GM21737 (cell line): ENCODE results near the gene NAPSA.

Source experiments
- ATAC-seq: cut with Tn5 transposase; IDR thresholded peaks from one replicate; pipeline ENCODE4 v1.9.1; 2021; ENCODE audit warnings: mild to moderate bottlenecking, moderate library complexity; ENCODE audit not compliant: unreplicated experiment

The NAPSA gene

DNA sequence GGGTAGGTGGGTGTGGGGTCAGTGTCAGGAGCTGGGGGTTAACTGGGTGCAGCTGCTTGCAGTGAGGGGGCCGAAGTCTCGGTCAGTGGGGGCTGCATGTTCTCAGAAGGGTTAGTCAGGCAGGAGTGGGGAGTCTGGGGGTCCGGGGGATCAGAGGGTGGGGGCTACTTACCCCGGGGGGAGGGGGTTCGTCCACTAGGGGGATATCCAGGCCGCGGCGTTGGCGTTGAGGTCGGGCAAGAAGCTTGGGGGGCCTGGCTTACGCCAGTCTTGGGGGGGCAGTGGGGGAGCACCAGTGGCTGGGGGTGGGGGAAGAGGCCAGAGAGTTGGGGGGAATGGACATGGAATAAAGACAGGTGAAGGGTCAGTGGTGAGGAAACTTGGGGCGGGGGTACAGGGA, 45.4 kb downstream of the NAPSA start:
- ATAC-seq, result no peak

DNA sequence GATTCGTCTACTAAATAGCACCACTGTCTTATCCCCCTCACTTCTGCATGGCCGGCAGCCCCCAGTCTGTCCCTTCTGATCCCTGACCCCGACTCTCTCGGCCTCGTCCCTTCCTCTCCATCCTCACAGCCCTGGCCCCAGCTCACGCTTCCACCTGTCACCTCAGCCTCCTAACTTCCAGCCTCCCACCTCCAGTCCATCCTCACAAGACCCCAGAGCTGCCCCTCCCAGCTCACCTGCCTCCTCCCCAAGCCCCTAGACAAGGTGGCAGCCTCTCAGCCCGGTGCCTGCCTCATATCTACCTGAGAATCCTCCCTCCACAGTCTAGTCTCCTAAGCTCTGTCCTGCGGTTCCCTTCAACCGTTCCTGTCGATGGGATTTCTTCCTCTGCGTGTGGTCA, 46.3 kb downstream of the NAPSA start:
- ATAC-seq, result no peak

DNA sequence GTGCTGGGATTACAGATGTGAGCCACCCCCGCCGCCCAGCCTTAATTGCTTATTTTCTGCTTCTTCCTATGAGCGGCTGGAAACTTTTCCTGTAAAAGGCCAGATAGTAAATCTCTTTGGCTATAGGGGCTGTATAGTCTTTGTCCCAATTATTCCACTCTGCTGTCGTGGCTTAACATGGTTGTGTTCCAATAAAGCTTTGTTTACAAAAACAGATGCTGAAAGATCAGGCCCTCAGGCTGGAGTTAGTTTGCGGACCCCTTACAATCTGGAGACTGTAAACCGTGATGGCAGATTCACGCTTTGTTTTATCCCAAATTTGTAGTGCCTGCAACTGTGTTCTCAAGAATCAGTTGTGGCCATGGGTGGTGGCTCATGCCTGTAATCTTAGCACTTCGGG, 47.0 kb downstream of the NAPSA start:
- no peak for ATAC-seq

DNA sequence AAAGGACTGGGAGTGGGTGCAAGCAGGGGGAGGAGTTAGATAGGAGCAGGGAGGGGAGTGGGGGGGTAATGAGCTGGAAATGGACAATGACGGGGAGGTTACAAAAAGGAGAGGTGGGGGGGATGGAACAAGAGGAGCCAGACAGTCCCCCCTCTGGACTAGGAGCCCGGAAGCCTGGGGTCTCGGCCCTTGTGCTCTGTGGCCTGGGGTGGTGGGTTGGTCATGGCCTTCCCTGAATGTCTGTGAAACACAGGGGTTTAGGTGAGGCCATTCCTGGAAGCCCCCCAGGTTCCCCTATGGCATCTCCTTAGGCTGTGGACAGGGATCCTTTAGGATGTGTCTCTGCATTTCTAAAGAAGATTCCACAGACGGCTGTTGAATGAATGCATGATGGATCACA, 48.3 kb downstream of the NAPSA start:
- ATAC-seq, result no peak

DNA sequence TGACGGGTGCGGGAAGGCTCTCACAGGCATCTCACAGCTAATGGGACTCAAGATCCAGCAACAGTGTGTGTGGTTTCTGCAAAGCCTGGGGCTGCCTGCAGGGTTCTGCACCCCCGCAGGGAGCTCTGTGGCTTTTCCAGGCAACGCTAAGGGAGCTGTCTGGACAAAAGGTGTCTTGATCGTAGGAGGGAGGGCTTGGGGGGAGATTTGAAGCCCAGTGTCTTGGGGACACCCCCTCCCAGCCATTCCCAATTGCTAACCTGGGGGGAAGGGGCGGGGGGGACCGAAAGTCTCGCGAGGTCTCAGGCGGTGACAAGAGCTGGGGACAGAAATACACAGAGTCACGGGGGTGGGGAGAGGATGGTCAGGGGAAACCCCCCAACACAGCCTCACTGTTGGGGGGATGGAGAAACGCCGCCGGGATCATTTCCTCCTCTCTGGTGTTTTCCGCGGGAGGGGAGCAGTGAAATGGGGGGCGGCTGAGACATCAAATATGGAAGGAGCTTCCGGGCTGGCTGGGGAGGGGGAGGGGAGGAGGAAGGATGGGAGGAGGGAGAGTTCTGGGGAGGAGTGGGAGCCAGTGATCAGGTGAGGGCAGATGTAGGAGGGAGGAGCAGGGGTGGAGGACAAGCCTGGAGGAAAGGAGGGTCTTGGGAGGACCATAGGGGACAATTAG, 49.5 kb downstream of the NAPSA start:
- ATAC-seq, result no peak

DNA sequence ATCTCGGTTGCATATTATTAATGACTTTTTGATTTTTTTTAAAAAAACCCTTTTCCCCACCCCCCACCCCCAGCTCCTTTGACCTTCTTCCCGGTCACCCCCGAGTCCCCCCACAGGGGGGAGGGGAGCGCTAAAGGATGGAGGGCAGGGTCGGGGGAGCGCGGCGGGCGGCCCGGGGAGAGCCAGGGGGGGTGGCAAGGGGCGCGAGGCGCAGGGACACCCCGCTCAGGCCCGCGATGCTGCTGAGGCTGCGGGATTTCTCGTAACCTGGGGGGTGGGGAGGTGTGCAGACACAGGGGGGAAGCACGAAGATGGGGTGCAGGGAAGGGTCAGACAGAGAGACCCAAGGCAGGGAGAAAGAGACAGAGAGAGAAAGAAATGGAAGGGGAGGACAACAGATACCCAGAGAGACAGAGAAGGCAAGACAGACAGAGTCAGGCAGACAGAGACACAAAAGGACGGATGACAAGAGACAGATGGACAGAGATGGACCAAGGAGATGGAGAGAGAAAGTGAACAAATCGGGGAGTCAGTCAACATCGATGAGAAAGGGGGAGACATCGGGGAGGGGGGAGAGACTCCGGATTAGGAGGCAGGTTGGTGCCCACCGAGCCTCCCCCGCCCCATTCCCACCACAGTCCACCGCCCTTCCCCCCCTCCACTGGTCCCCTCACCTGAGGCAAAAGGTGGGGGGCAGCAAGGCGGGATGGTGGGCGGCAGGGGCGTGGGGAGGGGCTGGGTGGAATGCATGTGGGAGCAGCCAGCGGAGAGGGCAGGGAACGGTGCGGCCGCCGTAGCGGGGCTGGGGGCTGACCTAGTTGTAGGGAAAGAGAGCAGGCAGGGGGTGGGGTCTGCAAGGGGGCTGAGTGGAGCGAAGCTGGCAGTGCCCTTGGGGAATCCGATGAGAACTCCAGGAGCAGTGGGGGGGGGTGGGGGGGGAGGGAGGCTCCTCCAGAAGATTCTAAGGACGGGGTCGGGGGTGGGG, 50.4 kb downstream of the NAPSA start:
- ATAC-seq, result no peak

DNA sequence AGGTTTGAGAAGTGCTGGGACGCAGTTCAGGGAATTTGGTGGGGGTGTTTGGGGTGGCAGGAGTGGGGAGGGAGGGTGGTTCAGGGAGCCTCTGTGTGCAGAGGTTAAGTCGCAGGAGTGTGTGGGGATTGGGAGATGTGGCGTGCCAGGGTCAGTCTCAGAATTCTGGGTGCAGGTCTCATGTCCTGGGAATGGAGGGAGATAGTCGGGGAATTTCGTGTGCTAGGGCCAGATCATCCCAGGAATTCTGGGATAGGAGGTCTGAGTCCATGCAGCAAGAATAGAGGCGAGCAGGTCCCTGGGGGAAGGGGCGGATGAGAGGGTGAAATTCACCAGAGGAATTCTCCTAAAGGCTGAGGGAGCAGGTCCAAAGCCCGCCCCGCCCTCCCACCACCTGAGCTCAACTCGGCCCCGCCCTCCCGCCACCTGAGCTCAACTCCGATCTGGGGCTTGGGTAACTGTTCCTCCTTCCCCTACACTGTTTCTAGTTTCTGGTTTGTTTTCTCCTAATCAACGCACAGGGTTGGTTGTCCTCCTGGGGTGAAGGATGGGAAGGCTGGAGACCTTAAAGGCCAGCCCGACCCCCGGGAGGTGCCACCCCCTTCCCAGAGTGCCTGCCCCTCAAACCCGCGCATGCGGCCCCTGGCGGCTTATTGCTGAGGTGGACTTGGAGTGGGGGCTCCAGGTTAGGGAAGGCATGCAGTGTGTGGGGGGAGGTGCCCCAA, 51.5 kb downstream of the NAPSA start:
- no peak for ATAC-seq

DNA sequence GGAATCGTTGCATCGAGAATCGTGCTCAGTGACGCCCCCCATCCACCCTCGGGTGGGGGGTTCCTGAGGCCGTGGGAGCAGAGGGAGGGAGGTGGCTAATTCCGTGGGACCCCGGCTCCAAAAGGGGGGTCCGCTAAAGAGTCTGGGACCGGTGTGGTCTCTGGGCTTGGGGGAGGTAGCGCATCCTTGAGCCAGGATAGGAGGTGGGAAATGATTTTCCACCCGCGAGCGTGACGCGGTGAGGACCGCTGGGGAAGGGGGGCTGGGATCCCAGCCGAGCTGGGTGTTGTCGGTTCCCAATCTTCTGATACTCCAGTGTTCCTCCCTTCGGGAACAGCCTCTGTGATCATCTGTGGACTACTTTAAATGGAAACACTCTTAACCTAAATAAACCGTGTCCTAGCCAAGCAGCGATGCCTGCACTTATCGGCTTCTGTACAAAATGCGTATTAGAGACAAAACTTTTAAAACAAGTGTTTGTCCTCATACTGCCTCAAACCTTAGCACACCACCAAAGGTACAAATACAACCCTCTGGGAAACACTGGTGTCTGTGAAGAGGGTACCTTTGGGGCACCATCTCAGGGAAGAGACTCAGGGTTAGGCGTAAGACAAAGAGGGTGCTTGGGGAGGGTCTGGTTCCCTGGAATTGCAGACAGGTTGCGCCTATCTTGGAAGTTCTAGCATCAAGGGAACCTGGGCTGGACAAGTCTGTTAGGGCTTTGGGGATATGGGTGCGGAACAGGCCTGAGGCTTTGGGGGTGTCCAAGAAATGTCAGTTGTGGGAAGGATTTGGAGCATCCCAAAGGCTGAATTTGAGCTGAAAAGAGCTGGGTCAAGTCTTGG, 52.2 kb downstream of the NAPSA start:
- ATAC-seq, result no peak

DNA sequence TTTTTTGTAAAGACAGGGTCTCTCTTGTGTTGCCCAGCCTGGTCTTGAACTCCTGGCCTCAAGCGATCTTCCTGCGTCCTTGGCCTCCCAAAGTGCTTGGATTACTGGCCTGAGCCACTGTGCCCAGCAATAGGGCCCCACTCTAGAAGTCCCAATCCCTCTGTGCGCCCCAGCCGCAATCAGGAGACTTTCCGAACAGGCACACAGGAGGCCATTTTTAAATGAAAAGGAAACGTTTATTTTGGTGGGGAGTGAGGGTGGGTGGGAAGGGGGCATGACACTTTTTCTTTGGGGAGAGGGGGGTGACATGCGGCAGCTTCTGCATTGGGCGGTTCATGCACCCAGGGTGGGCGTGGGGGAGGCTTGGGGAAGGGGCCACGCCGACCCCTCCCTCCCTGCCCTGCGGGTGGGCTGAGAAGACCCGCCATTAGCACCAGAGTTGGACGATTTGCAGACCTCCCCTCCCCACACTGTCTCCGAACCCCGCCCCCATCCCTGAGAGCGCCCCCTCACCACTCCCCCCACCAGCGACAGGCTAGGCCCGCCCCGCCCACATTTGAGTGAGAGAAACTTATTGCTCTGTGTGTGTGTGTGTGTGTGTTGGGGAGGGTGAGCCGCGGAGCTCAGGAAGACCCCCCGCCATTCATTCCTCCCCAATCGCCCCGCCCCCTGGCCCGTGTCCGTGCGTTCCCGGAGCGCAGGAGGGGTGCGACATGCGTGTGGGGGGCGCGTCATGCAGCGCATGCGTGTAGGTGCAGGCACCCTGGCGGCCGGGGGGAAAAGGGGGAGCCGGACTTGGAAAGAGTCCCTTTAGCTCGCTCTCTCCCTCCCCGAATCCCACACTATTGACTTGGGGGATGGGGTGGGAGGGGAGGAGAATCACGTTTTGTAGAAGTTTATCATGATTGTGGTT, 53.5 kb downstream of the NAPSA start:
- ATAC-seq, result no peak

DNA sequence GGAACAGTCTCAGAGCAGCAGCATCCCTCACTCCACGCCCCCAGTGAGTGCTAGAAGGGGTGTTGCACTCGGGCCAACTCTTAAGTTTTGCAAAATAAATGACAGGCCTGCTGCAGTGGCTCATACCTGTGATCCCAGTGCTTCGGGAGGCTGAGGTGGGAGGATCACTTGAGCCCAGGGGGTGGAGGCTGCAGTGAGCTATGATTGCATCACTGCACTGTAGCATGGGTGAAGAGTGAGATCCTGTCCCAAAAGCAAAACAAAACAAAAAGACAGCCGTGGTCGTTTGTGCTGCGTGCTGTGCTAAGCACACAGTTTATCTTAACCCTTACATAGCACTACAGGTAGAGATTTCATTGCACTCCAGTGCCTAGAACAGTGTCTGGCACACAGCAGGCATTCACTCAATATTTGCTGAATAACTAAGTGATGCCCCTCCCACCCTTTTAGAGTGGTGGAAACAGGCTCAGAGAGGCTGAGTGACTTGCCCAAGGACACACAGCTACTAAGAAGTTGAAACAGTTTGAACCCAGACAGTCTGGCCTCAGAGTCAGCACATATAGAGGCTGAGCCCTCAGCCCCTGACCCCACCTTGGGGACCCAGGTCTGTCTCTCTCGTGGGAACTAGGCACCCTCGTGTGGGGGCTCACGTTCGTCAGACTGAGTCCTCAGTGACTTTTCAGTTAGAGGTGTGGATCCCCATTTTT, 54.5 kb downstream of the NAPSA start:
- ATAC-seq, result no peak

DNA sequence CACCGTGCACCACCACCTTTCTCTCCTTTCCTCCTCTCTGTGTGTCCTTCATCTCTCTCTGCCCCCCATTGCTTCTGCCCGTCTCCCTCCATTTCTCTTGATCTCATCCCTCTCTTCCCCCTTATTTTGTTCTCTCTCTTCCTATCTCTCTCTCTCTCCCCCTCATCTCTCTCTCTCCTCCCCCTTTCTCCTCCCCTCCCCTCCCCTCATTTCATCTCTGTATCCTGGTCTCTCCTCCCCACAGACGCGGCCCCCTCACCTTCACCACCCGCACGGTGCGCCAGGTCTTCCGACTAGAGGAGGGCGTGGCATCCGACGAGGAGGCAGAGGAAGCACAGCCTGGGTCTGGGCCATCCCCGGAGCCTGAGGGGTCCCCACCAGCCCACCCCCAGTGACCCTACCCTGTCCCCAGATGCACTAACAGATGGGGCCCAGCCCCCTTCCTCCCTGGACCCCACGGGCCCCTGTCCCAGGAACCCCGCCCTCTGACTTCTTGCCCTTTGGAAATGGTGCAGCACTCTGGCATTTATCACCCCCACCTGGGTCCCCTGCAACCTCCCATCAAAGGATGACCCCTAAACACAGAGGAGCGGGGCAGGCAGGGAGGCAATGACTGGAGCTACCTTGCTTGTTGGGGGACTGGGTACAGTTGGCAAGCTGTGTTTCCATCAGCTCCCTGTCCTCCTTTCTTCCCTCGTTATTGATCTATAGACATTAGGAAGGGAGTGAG, 55.9 kb downstream of the NAPSA start:
- no peak for ATAC-seq

DNA sequence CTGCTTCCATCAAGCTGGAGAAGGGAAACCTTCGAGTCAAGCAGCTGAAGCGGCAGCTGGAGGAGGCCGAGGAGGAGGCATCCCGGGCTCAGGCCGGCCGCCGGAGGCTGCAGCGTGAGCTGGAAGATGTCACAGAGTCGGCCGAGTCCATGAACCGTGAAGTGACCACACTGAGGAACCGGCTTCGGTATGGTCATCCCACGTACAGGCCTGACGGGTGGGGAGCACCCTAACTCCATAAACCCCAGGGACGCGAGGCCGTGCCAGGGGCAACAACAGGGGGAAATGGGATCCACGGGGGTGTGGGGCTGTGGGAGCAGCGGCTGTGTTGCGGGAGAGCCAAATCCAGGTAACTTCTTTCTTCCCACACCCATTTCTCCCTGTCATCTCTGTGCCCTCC, 56.4 kb downstream of the NAPSA start:
- ATAC-seq, result no peak
